GM10248 (cell line): Measurements from ENCODE around the gene TTC34.

Source experiments
- CTCF ChIA-PET: fragments of 300-600 bp; sonication (Branson Sonifier 250); formaldehyde crosslinking; extraction: SDS; loops from one replicate; lab custom pipeline; 2021; ENCODE audit warnings: antibody characterized with exemption; lab: Yijun Ruan, JAX
- POLR2A ChIA-PET: fragments of 350-650 bp; sonication (Branson Sonifier 250); formaldehyde crosslinking; extraction: SDS; loops from one replicate; lab custom pipeline; 2020; ENCODE audit warnings: antibody characterized with exemption; lab: Yijun Ruan, JAX
- DNase-seq: peaks from one replicate; pipeline ENCODE4 v3.0.0; 2012; ENCODE audit errors: extremely low spot score
- TF ChIP-seq, protein P1 (sequence below): IDR thresholded peaks from 2 replicates; pipeline ENCODE4 v1.5.1; 2012; ENCODE audit warnings: mild to moderate bottlenecking, low read depth; ENCODE audit errors: extremely low read depth, missing control alignments, control extremely low read depth

TTC34 gene

DNA sequence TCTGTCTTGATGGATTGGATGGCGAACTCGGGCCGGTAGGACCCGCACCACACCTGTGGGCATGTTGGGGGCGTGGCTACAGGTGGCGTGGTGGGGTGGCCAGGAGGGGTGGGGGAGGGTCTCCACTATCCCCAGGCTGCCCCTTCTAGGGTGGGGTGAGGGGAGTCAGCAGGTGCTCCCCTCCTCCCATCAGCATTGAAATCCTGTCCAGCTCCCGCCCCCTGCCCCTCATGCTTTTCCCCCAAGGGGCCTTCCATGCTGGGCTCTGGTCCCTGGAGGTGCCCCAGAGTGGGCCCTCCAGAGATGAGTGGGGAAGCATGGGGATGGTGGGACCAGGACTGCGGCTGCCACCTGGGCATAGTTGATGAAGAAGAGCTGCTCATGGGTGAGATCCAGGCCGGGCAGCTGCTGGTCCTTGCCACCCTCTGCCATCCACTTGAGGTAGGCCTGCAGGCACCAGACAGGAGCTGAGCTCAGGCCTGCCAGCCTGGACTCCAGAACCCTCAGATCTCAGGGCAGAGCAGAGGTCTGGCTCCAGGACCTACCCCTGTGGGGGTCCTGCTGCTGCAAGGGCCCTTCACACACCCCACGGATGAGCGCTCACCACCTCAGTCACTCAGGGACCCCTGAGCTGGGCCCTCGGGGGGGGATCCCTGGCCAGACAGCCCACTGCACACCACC, 209.8 kb downstream of the TTC34 start:
- POLR2A ChIA-PET = no interaction called here
- CTCF ChIA-PET = no interaction called here
- DNase-seq = no peak
- TF ChIP-seq, protein P1, sequence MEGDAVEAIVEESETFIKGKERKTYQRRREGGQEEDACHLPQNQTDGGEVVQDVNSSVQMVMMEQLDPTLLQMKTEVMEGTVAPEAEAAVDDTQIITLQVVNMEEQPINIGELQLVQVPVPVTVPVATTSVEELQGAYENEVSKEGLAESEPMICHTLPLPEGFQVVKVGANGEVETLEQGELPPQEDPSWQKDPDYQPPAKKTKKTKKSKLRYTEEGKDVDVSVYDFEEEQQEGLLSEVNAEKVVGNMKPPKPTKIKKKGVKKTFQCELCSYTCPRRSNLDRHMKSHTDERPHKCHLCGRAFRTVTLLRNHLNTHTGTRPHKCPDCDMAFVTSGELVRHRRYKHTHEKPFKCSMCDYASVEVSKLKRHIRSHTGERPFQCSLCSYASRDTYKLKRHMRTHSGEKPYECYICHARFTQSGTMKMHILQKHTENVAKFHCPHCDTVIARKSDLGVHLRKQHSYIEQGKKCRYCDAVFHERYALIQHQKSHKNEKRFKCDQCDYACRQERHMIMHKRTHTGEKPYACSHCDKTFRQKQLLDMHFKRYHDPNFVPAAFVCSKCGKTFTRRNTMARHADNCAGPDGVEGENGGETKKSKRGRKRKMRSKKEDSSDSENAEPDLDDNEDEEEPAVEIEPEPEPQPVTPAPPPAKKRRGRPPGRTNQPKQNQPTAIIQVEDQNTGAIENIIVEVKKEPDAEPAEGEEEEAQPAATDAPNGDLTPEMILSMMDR = no peak

DNA sequence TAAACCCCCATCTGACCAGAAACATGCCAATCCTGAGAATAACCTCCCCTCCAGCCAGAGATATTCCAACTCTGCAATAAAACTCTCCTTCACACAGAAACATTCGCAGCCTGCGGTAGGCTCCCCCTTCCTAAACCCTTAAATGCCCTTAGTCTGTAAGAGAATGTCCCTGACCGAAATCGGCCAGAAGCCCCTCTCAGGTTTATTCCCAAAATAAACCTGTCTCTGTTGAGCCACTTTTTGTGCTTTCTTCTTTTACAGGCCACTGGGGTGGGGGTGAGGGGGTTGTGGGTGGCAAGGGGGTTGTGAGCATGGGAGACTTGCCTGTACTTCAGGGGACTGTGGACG, 210.3 kb downstream of the TTC34 start:
- TF ChIP-seq, protein P1 = no peak
- DNase-seq = no peak
- ChIA-PET CTCF (no interaction called here), POLR2A (no interaction called here)

DNA sequence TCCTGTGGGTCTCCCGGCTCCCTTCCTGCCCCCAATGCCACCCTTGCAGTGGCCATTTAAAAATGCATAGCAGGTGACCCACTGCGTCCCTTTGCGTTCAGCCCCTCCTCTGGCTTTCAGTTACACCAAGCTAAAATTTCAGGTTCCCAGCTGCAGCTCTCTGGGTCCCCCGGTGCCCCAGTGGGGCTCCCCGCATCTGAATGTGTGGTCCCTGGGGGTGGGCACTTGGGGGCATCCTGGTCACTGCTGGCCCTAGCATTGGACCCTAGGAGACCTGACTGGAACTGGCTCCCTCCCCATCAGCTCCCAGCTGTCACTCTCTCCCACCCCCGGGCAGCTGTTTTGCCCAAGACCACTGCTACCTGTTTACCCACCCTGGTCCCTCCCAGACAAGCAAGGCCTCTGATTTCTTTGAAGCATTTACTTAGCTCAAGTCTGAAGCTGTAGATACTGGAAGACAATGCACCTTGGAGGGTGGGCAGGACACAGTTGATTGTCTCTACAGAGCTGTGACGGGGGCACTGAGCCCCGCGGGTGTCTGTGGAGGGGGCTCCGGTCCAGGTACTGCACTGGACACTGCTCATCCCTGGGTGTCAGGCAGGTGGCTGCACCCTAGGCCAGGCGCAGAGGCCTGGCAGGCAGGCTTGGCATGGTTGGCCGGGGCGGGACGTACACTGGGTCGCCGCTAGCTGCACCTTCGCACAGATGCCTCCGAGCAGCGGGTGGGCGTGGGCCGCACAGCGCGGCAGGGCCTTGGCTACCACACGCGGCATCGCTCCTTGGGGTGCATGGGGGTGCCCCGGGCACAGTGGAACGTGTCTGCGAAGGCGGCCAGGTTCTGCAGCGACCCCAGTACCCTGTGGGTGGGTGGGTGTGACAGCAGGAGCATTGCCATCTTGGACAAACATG, 211.0 kb downstream of the TTC34 start:
- ChIA-PET CTCF (no interaction called here), POLR2A (no interaction called here)
- TF ChIP-seq, protein P1 = no peak
- no peak for DNase-seq

DNA sequence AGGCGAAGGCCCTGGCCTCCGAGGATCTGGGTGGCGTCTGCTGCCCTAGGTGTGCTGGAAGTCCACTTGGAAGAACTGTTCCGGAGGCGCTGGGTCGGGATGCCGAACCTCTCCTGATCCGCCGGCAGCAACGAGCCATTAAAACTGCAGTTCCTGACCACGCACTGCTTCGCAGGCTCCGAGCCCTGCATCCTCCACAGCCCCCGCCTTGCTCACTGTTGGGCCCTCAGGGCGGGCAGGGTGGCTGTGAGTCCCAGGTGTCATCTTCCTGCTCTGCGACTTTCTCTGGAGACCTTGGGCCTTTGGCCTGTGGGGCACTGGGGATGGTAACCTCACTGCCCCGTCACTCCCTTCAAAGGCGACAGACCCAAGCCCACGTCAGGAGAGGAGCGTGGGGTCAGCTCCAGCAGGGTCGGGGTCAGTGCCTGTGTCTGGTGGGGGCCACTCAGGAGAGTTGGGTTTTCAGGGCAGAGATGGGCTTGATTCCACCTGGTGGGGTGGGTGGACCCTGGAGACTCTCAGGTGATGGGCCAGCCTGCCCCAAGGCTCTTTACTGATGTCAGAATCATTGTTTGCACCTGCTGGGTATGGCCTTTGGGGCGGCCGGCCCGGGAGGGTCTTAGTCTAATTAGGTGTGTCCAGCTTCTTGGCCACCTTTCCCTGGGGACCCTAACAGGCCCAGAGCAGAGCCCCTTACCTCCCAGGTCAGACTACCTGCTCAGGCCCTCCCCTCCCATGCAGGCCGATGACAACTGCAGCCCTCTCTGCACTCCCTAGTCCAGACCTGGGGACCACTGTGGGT, 211.9 kb downstream of the TTC34 start:
- CTCF ChIA-PET = no interaction called here
- TF ChIP-seq, protein P1 = no peak
- POLR2A ChIA-PET = no interaction called here
- DNase-seq = no peak

DNA sequence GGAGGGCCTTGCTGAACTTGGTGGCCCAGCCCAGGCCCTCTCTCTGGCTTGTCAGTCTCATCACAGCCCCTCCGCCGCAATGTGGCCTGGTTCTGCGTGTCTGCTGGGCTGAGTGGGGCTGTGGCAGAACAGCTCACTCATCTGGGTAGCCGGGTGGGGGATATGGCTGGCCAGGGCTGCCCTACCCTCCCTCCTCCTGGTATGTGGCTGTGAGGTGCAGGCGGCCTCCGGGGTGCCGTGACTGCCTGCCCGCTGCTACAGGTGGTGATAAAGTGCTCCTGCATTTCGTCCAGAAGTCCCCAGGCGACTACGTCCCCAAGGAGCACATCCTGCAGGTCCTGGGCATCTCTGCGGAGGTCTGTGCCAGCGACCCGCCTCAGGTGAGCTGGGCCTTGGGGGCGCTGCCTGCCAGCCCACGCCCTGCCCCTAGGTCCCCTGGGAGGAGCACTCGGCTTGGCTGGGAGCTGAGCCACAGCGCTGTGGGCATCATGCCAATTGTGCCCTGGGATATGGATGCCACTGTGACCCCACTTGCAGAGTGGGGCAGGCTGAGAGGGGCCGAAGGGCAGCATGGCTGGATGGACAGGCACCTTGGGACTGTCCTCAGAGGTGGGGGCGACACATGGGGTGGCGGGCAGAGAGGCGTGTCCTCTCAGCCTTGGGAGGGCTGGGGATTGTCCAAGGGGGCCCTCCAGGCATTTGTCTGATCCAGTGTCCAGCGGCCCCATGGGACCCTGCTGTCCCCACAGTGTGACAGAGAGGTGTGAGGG, 212.6 kb downstream of the TTC34 start:
- ChIA-PET CTCF (no interaction called here), POLR2A (no interaction called here)
- TF ChIP-seq, protein P1 = no peak
- no peak for DNase-seq
